HEK293 (cell line): ENCODE results near the gene METTL16.

Experiments used
- CTCF ChIA-PET: fragments of 350-600 bp; formaldehyde crosslinking; extraction: SDS; loops from one replicate; lab custom pipeline; 2021; ENCODE audit warnings: antibody characterized with exemption; lab: Yijun Ruan, JAX
- POLR2A ChIA-PET: fragments of 300-600 bp; formaldehyde crosslinking; extraction: SDS; loops from one replicate; lab custom pipeline; 2020; ENCODE audit warnings: antibody characterized with exemption, inconsistent platforms; lab: Yijun Ruan, JAX
- H3K27ac ChIP-seq: fragments of 200-500 bp; sonication (Bioruptor generic); 2 replicates; pipeline ENCODE4 v1.5.1; 2014; ENCODE audit warnings: low read depth, low read length, control low read depth, inconsistent platforms; ENCODE audit errors: extremely low read depth
- H3K36me3 ChIP-seq, 2 experiments: fragments of 200-500 bp in 1 of 2; sonication (Bioruptor generic) in 1 of 2; 1 replicate in 1 of 2; 2 replicates in 1 of 2; pipeline ENCODE4 v1.5.1; 2014 to 2017; ENCODE audit warnings: inconsistent platforms in 2 of 2, low read length in 2 of 2; ENCODE audit not compliant: control insufficient read depth in 2 of 2, insufficient read depth in 1 of 2
- H3K4me1 ChIP-seq: fragments of 200-500 bp; sonication (Bioruptor generic); 2 replicates; pipeline ENCODE4 v1.5.1; 2014; ENCODE audit warnings: mild to moderate bottlenecking, low read length, inconsistent platforms; ENCODE audit not compliant: control insufficient read depth, insufficient read depth
- H3K4me3 ChIP-seq: 2 replicates; pipeline ENCODE4 v1.5.1; 2011; ENCODE audit warnings: low read depth, mild to moderate bottlenecking, control low read depth, low read length, moderate library complexity
- H3K9me3 ChIP-seq: fragments of 200-500 bp; sonication (Bioruptor generic); 2 replicates; pipeline ENCODE4 v1.5.1; 2014; ENCODE audit warnings: low read depth, low read length, inconsistent platforms; ENCODE audit not compliant: control insufficient read depth, insufficient read depth
- CTCF ChIP-seq: fragments of 450-650 bp; formaldehyde crosslinking; IDR thresholded peaks from 2 replicates; pipeline ENCODE4 v1.5.1; 2016; ENCODE audit warnings: missing biosample characterization, missing genetic modification characterization
- GFI1B ChIP-seq: fragments of 450-650 bp; formaldehyde crosslinking; IDR thresholded peaks from 2 replicates; pipeline ENCODE4 v1.5.1; 2016; ENCODE audit warnings: missing biosample characterization, missing genetic modification characterization
- GLIS1 ChIP-seq: fragments of 450-650 bp; formaldehyde crosslinking; IDR thresholded peaks from 2 replicates; pipeline ENCODE4 v1.5.1; 2016; ENCODE audit warnings: missing biosample characterization, missing genetic modification characterization
- KLF16 ChIP-seq: fragments of 450-650 bp; formaldehyde crosslinking; IDR thresholded peaks from 2 replicates; pipeline ENCODE4 v1.5.1; 2017; ENCODE audit warnings: missing biosample characterization, missing genetic modification characterization
- KLF9 ChIP-seq: fragments of 450-650 bp; formaldehyde crosslinking; IDR thresholded peaks from 2 replicates; pipeline ENCODE4 v1.5.1; 2016; ENCODE audit warnings: missing biosample characterization, missing genetic modification characterization, low read depth
- MZF1 ChIP-seq: fragments of 450-650 bp; formaldehyde crosslinking; IDR thresholded peaks from 2 replicates; pipeline ENCODE4 v1.5.1; 2017; ENCODE audit warnings: missing biosample characterization, missing genetic modification characterization, borderline replicate concordance
- REPIN1 ChIP-seq: fragments of 450-650 bp; formaldehyde crosslinking; IDR thresholded peaks from 2 replicates; pipeline ENCODE4 v1.5.1; 2017; ENCODE audit warnings: missing biosample characterization, missing genetic modification characterization, low read depth
- SCRT1 ChIP-seq: fragments of 450-650 bp; formaldehyde crosslinking; IDR thresholded peaks from 2 replicates; pipeline ENCODE4 v1.5.1; 2016; ENCODE audit warnings: missing biosample characterization, missing genetic modification characterization, borderline replicate concordance
- SP7 ChIP-seq: fragments of 450-650 bp; formaldehyde crosslinking; IDR thresholded peaks from 2 replicates; pipeline ENCODE4 v1.5.1; 2016; ENCODE audit warnings: missing biosample characterization, missing genetic modification characterization
- TRIM28 ChIP-seq: IDR thresholded peaks from 2 replicates; pipeline ENCODE4 v1.6.1; 2011; ENCODE audit warnings: low read length, control low read depth, borderline replicate concordance
- WT1 ChIP-seq: fragments of 450-650 bp; formaldehyde crosslinking; IDR thresholded peaks from 2 replicates; pipeline ENCODE4 v1.5.1; 2016; ENCODE audit warnings: missing biosample characterization, missing genetic modification characterization
- ZBTB1 ChIP-seq: fragments of 450-650 bp; formaldehyde crosslinking; IDR thresholded peaks from 2 replicates; pipeline ENCODE4 v1.5.1; 2016; ENCODE audit warnings: missing biosample characterization, missing genetic modification characterization
- ZBTB10 ChIP-seq: fragments of 450-650 bp; formaldehyde crosslinking; IDR thresholded peaks from 2 replicates; pipeline ENCODE4 v1.5.1; 2016; ENCODE audit warnings: missing biosample characterization, missing genetic modification characterization
- ZBTB20 ChIP-seq: fragments of 450-650 bp; formaldehyde crosslinking; IDR thresholded peaks from 2 replicates; pipeline ENCODE4 v1.5.1; 2016; ENCODE audit warnings: missing biosample characterization, missing genetic modification characterization
- ZBTB48 ChIP-seq: fragments of 450-650 bp; formaldehyde crosslinking; IDR thresholded peaks from 2 replicates; pipeline ENCODE4 v1.5.1; 2016; ENCODE audit warnings: missing biosample characterization, missing genetic modification characterization
- ZNF157 ChIP-seq: fragments of 450-650 bp; formaldehyde crosslinking; IDR thresholded peaks from 2 replicates; pipeline ENCODE4 v1.5.1; 2016; ENCODE audit warnings: missing biosample characterization, missing genetic modification characterization
- ZNF335 ChIP-seq: fragments of 450-650 bp; formaldehyde crosslinking; conservative IDR thresholded peaks from 2 replicates; pipeline ENCODE4 v1.5.1; 2016; ENCODE audit warnings: missing biosample characterization, missing genetic modification characterization
- ZNF610 ChIP-seq: fragments of 450-650 bp; formaldehyde crosslinking; IDR thresholded peaks from 2 replicates; pipeline ENCODE4 v1.5.1; 2016; ENCODE audit warnings: missing biosample characterization, missing genetic modification characterization, borderline replicate concordance
- ZNF768 ChIP-seq: fragments of 450-650 bp; formaldehyde crosslinking; IDR thresholded peaks from 2 replicates; pipeline ENCODE4 v1.5.1; 2018; ENCODE audit warnings: missing biosample characterization, mild to moderate bottlenecking, missing genetic modification characterization
- ZNF791 ChIP-seq: fragments of 450-650 bp; formaldehyde crosslinking; IDR thresholded peaks from 2 replicates; pipeline ENCODE4 v1.5.1; 2016; ENCODE audit warnings: missing biosample characterization, missing genetic modification characterization
- ZSCAN16 ChIP-seq: fragments of 450-650 bp; formaldehyde crosslinking; IDR thresholded peaks from 2 replicates; pipeline ENCODE4 v1.5.1; 2016; ENCODE audit warnings: missing biosample characterization, missing genetic modification characterization
- TF ChIP-seq, protein P1 (sequence below): fragments of 450-650 bp; formaldehyde crosslinking; IDR thresholded peaks from 2 replicates; pipeline ENCODE4 v1.5.1; 2016; ENCODE audit warnings: missing biosample characterization, missing genetic modification characterization
- TF ChIP-seq, protein P2 (sequence below): fragments of 450-650 bp; formaldehyde crosslinking; IDR thresholded peaks from 2 replicates; pipeline ENCODE4 v1.5.1; 2017; ENCODE audit warnings: missing biosample characterization, mild to moderate bottlenecking, missing genetic modification characterization, moderate library complexity
- TF ChIP-seq, protein P3 (sequence below): sonication (generic); formaldehyde crosslinking; IDR thresholded peaks from 2 replicates; pipeline ENCODE4 v1.8.1; 2022; ENCODE audit warnings: mild to moderate bottlenecking, moderate library complexity, missing genetic modification reagents
- TF ChIP-seq, protein P4 (sequence below): fragments of 450-650 bp; formaldehyde crosslinking; IDR thresholded peaks from 2 replicates; pipeline ENCODE4 v1.5.1; 2017; ENCODE audit warnings: missing biosample characterization, missing genetic modification characterization

Gene METTL16

DNA sequence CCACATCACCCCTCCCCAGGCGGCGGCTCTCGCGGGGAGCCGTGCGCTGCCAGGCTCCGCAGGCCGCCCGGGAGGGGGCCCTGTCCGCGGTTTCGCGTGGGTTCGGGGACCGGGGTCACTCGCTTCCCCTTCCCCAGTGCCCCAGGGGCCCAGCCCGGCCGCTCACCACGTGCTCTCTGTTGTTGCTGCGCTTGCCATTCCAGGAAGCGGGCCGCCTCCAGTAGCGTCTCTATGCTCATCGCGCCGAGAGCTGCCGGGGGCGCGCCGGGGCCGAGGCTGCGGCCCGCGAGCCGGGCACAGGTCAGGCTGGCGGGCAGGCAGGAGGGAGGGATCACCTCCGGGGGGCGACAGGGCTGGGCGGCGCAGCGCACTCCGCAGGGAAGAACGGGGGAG lies 111.2 kb downstream of the METTL16 start (continued):
- TF ChIP-seq ZNF791 (tag by site-specific recombination): no peak
- no peak for TF ChIP-seq WT1 (tag by site-specific recombination)

DNA sequence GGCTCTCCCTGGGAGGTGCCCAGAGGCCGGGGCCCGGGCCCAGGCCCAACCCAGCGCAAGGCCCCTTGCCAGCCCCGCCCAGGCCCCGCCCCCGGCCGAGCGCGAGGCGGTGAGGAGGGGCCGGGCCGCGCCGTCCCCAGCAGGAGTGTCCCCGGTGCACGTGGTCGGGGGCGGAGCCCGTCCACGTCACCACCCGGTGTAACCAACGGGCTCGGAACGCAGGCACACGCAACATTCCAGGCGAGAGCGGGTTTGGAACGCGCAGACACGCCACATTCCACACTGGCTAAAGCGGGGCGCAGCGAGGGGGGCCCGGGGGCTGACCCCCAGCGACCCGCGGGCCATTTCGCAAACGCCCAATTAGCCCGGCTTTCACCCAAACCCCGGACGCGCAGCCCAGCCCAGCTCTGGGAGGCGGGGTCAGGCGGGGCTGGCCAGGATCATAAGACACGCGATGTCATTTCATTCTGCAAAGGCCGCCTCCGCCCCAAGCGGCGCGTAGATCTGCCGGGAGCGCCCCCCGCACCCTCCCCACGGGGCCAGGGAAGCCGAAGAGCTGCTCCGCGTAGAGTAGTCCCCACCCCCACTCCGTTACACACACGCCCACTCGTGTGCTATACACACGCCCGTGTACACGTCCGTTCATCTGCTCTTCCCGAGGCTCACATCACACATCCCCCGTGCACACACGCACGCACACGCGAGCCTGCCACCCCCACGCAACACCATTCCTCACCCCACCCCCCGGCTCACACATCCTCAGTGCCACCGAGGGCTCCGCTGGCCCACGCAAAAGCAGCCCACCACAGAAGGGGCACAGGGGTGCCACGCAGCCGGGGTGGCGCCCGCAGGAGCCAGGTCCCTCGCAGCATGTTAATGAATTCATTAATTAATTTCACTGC lies 111.9 kb downstream of the METTL16 start:
- Histone ChIP-seq H3K4me1 (peaks cover 34% of the 10 kb centered on the region), H3K4me3 (peak overlapping the region; percentile 75), H3K36me3 (no peaks in the 10 kb centered on the region), H3K27ac (peak overlapping the region; percentile 92), H3K9me3 (no peaks in the 10 kb centered on the region)
- ChIA-PET POLR2A (interaction anchor here (1.0 to 3.6 kb wide), 7 partner anchors 11 to 96 kb away, joined by 4 to 25 read pairs (median 7); partner anchors contain the start of genes SMG6, SRR and TSR1), CTCF (interaction anchor here (0.6 to 11.4 kb wide), 4 partner anchors 11 to 17 kb away, joined by 3 to 116 read pairs (median 5); no protein-coding TSS in a partner anchor)
- TF ChIP-seq SCRT1 (tag by site-specific recombination) (no peak), ZBTB20 (tag by site-specific recombination) (peak; percentile 69; the same call in 1 of the 2 replicates), TRIM28 (no peak), KLF9 (tag by site-specific recombination) (peak; percentile 90), ZNF610 (0 out of 2 replicates have a peak, but pooled peaks have one; percentile 25), ZNF157 (no peak), GFI1B (tag by site-specific recombination) (no peak), ZBTB48 (tag by site-specific recombination) (peak; percentile 44), ZBTB1 (peak; percentile 65; the same call in 1 of the 2 replicates), REPIN1 (tag by site-specific recombination) (no peak), SP7 (tag by site-specific recombination) (peak; percentile 86), ZNF768 (tag by site-specific recombination) (no peak), ZNF335 (peak; percentile 91), MZF1 (tag by site-specific recombination) (no peak), GLIS1 (peak; percentile 88), CTCF (tag by site-specific recombination) (peak; percentile 57; the same call in 1 of the 2 replicates), KLF16 (tag by site-specific recombination) (peak; percentile 90), ZSCAN16 (tag by site-specific recombination) (peak; percentile 99), ZBTB10 (peak; percentile 88)
- TF ChIP-seq, protein P1, sequence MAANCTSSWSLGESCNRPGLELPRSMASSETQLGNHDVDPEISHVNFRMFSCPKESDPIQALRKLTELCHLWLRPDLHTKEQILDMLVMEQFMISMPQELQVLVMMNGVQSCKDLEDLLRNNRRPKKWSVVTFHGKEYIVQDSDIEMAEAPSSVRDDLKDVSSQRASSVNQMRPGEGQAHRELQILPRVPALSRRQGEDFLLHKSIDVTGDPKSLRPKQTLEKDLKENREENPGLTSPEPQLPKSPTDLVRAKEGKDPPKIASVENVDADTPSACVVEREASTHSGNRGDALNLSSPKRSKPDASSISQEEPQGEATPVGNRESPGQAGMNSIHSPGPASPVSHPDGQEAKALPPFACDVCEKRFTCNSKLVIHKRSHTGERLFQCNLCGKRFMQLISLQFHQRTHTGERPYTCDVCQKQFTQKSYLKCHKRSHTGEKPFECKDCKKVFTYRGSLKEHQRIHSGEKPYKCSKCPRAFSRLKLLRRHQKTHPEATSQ (tag by site-specific recombination): peak; percentile 21; the same call in 1 of the 2 replicates
- TF ChIP-seq, protein P2, sequence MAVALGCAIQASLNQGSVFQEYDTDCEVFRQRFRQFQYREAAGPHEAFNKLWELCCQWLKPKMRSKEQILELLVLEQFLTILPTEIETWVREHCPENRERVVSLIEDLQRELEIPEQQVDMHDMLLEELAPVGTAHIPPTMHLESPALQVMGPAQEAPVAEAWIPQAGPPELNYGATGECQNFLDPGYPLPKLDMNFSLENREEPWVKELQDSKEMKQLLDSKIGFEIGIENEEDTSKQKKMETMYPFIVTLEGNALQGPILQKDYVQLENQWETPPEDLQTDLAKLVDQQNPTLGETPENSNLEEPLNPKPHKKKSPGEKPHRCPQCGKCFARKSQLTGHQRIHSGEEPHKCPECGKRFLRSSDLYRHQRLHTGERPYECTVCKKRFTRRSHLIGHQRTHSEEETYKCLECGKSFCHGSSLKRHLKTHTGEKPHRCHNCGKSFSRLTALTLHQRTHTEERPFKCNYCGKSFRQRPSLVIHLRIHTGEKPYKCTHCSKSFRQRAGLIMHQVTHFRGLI (tag by site-specific recombination): peak; percentile 88
- TF ChIP-seq, protein P3, sequence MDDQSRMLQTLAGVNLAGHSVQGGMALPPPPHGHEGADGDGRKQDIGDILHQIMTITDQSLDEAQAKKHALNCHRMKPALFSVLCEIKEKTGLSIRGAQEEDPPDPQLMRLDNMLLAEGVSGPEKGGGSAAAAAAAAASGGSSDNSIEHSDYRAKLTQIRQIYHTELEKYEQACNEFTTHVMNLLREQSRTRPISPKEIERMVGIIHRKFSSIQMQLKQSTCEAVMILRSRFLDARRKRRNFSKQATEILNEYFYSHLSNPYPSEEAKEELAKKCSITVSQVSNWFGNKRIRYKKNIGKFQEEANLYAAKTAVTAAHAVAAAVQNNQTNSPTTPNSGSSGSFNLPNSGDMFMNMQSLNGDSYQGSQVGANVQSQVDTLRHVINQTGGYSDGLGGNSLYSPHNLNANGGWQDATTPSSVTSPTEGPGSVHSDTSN: peak; percentile 80; the same call in 1 of the 2 replicates
- TF ChIP-seq, protein P4, sequence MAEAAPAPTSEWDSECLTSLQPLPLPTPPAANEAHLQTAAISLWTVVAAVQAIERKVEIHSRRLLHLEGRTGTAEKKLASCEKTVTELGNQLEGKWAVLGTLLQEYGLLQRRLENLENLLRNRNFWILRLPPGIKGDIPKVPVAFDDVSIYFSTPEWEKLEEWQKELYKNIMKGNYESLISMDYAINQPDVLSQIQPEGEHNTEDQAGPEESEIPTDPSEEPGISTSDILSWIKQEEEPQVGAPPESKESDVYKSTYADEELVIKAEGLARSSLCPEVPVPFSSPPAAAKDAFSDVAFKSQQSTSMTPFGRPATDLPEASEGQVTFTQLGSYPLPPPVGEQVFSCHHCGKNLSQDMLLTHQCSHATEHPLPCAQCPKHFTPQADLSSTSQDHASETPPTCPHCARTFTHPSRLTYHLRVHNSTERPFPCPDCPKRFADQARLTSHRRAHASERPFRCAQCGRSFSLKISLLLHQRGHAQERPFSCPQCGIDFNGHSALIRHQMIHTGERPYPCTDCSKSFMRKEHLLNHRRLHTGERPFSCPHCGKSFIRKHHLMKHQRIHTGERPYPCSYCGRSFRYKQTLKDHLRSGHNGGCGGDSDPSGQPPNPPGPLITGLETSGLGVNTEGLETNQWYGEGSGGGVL (tag by site-specific recombination): peak; percentile 42
